K562 (cell line): Measurements from ENCODE around the gene ADK. TPM values are rescaled to one million over a fixed set of nuclear protein-coding genes. Genes with fewer than 3 reads are reported as not detected.

ENCODE experiments used
- ATAC-seq: fragments of 200-7000 bp; cut with Tn5 transposase; 3 replicates; pipeline ENCODE4 v1.9.1; 2020; ENCODE audit warnings: moderate library complexity
- BruUV-seq: library from RNA; stranded (reverse); fragments of 400-500 nt; replicated peaks from 2 replicates; lab custom pipeline; 2021; lab: Mats Ljungman, UMichigan
- CTCF ChIA-PET: fragments of 300-600 bp; formaldehyde crosslinking; extraction: SDS; loops from one replicate; lab custom pipeline; 2021; ENCODE audit warnings: low intra/inter-chr PET ratio; lab: Yijun Ruan, JAX
- POLR2A ChIA-PET: fragments of 300-600, 350-650 bp; sonication (Branson Sonifier 250); formaldehyde crosslinking; extraction: SDS; loops from one replicate; lab custom pipeline; 2021; ENCODE audit warnings: antibody characterized with exemption, inconsistent platforms; lab: Yijun Ruan, JAX
- DNase-seq, 4 experiments: peaks; one replicate each; pipeline versions ENCODE4 v3.0.0 to v3.0.0-alpha.2; 2011 to 2018; ENCODE audit warnings: low spot score in 3 of 4, mixed read lengths in 3 of 4; ENCODE audit errors: extremely low read depth in 1 of 4
- FAIRE-seq: peaks from 2 replicates; lab custom pipeline; 2011; peaks lifted over from hg19 to GRCh38; lab: Jason Lieb, UNC
- H2AFZ ChIP-seq: 2 replicates; pipeline ENCODE4 v1.6.0; 2011; ENCODE audit warnings: low read depth, low read length, control low read depth, inconsistent platforms
- H3K27ac ChIP-seq: fragments of 200-600 bp; 3 replicates; pipeline ENCODE4 v1.8.0; 2011; ENCODE audit warnings: low read depth, mild to moderate bottlenecking, control low read depth, inconsistent platforms, low read length, moderate library complexity, mixed read lengths; ENCODE audit errors: extremely low read depth
- H3K27me3 ChIP-seq, 2 experiments: fragments of 300-600 bp in 1 of 2; 2 replicates in 1 of 2; 3 replicates in 1 of 2; pipeline versions ENCODE4 v1.6.0 to v1.8.0; 2011; ENCODE audit warnings: inconsistent platforms in 2 of 2, low read length in 2 of 2, mild to moderate bottlenecking in 1 of 2, mixed read lengths in 1 of 2, moderate library complexity in 1 of 2; ENCODE audit not compliant: control insufficient read depth in 2 of 2, insufficient read depth in 2 of 2
- H3K36me3 ChIP-seq: fragments of 300-600 bp; 3 replicates; pipeline ENCODE4 v1.8.0; 2011; ENCODE audit warnings: mild to moderate bottlenecking, low read length, inconsistent platforms; ENCODE audit not compliant: control insufficient read depth, insufficient read depth
- H3K4me1 ChIP-seq, 2 experiments: fragments of 200-600 bp in 1 of 2; replicated peaks in 1 of 2; 2 replicates in 1 of 2; 3 replicates in 1 of 2; pipeline versions ENCODE4 v1.5.1 to v1.8.0; 2011; ENCODE audit warnings: inconsistent platforms in 2 of 2, low read length in 2 of 2, mild to moderate bottlenecking in 1 of 2, mixed read lengths in 1 of 2, moderate library complexity in 1 of 2; ENCODE audit not compliant: control insufficient read depth in 2 of 2, insufficient read depth in 2 of 2
- H3K4me2 ChIP-seq: 2 replicates; pipeline ENCODE4 v1.6.1; 2011; ENCODE audit warnings: low read length, control low read depth, inconsistent platforms, mixed read lengths; ENCODE audit not compliant: insufficient read depth
- H3K4me3 ChIP-seq: fragments of 200-600 bp; sonication (generic), shearing (Covaris generic); 2 replicates; pipeline ENCODE4 v1.5.1; 2016; ENCODE audit warnings: control low read depth, inconsistent platforms
- H3K79me2 ChIP-seq: fragments of 200-600 bp; 3 replicates; pipeline ENCODE4 v1.8.0; 2011; ENCODE audit warnings: low read length, inconsistent platforms; ENCODE audit not compliant: control insufficient read depth, insufficient read depth
- H3K9ac ChIP-seq, 2 experiments: 2 replicates each; pipeline versions ENCODE4 v1.6.0 to v1.6.1; 2011; ENCODE audit warnings: low read depth in 2 of 2, low read length in 2 of 2, control low read depth in 1 of 2, inconsistent platforms in 1 of 2, mild to moderate bottlenecking in 1 of 2, mixed read lengths in 1 of 2; ENCODE audit not compliant: insufficient read depth in 1 of 2
- H3K9me1 ChIP-seq: one replicate; pipeline ENCODE4 v1.6.0; 2011; ENCODE audit warnings: inconsistent platforms, mild to moderate bottlenecking, low read length, moderate library complexity; ENCODE audit not compliant: control insufficient read depth, insufficient read depth
- H3K9me3 ChIP-seq: replicated peaks from 2 replicates; pipeline ENCODE4 v1.5.1; 2011; ENCODE audit warnings: low read depth, low read length, inconsistent platforms; ENCODE audit not compliant: control insufficient read depth, insufficient read depth
- H4K20me1 ChIP-seq: replicated peaks from 2 replicates; pipeline ENCODE4 v1.6.1; 2011; ENCODE audit warnings: low read length, inconsistent platforms, mixed read lengths; ENCODE audit not compliant: control insufficient read depth, insufficient read depth
- CHD2 ChIP-seq: IDR thresholded peaks from 2 replicates; pipeline ENCODE4 v1.6.1; 2011; ENCODE audit warnings: low read depth, low read length
- GTF2F1 ChIP-seq: IDR thresholded peaks from 2 replicates; pipeline ENCODE4 v1.6.1; 2011; ENCODE audit warnings: low read depth, low read length, improper control_type of control experiment
- HOMEZ ChIP-seq: fragments of 250-450 bp; sonication (Bioruptor Pico); IDR thresholded peaks from 2 replicates; pipeline ENCODE4 v1.4.0; 2020; ENCODE audit warnings: mild to moderate bottlenecking, moderate library complexity
- IRF2 ChIP-seq: sonication (generic); formaldehyde crosslinking; IDR thresholded peaks from 2 replicates; pipeline ENCODE4 v1.8.1; 2022; ENCODE audit warnings: mild to moderate bottlenecking, missing genetic modification reagents
- KLF1 ChIP-seq: fragments of 450-650 bp; IDR thresholded peaks from 2 replicates; pipeline ENCODE4 v1.6.1; 2016; ENCODE audit warnings: missing genetic modification characterization, missing compliant biosample characterization
- MAZ ChIP-seq, 2 experiments: fragments of 450-650 bp in 1 of 2; sonication (generic) in 1 of 2; formaldehyde crosslinking; IDR thresholded peaks in 1 of 2; conservative IDR thresholded peaks in 1 of 2; 2 replicates each; pipeline versions ENCODE4 v1.4.0 to v1.5.0; 2020; ENCODE audit warnings: mild to moderate bottlenecking in 1 of 2, missing genetic modification reagents in 1 of 2
- PRDM10 ChIP-seq: fragments of 450-650 bp; IDR thresholded peaks from 2 replicates; pipeline ENCODE4 v1.6.1; 2018; ENCODE audit not compliant: partially characterized antibody
- SFPQ ChIP-seq: fragments of 200-400 bp; formaldehyde crosslinking; IDR thresholded peaks from 2 replicates; pipeline ENCODE4 v1.6.1; 2017; ENCODE audit warnings: mild to moderate bottlenecking, low read depth, low read length, moderate library complexity
- ZBTB5 ChIP-seq: fragments of 450-650 bp; IDR thresholded peaks from 2 replicates; pipeline ENCODE4 v1.6.1; 2017; ENCODE audit warnings: antibody characterized with exemption
- ZNF134 ChIP-seq: fragments of 250-450 bp; sonication (Bioruptor Pico); conservative IDR thresholded peaks from 2 replicates; pipeline ENCODE4 v1.4.0; 2020
- ZNF507 ChIP-seq: conservative IDR thresholded peaks from 2 replicates; pipeline ENCODE4 v1.6.1; 2017; ENCODE audit warnings: missing genetic modification characterization, missing compliant biosample characterization
- ZNF584 ChIP-seq: fragments of 200-800 bp; sonication (Bioruptor generic); IDR thresholded peaks from 2 replicates; pipeline ENCODE4 v1.6.1; 2016; ENCODE audit warnings: low read depth, mild to moderate bottlenecking, missing genetic modification characterization, missing compliant biosample characterization
- WGBS: fragments of 100-300 bp; shearing (Covaris generic); methylation state at CpG from one replicate; pipeline ENCODE4 v1.1.6; 2016; ENCODE audit warnings: low coverage, mixed read lengths; ENCODE audit not compliant: insufficient coverage; ENCODE audit errors: missing lambda C conversion rate; 5-methylcytosine and 5-hydroxymethylcytosine counted together
- in situ Hi-C: fragments of 300-500 bp; cut with MboI; formaldehyde crosslinking; loops from 4 replicates; pipeline ENCODE4 v1.15.0; 2018; ENCODE audit warnings: inconsistent platforms, mixed read lengths
- intact Hi-C: fragments of 100-400 bp; cut with micrococcal nuclease; formaldehyde crosslinking; loops from 2 replicates; pipeline ENCODE4 v1.14.2; 2022
- polyA plus RNA-seq, 8 experiments: library from polyadenylated mRNA; depleted of rRNA in 4 of 8; stranded (reverse) in 5 of 8; unstranded in 3 of 8; fragments of >200 nt; fragmentation: Nextera tagmentation in 2 of 8; fragmentation: Illumina TruSeq in 1 of 8; extraction: Ambion mirVana in 2 of 8; extraction: Trizol in 1 of 8; gene quantifications; 2 replicates each; pipeline versions ENCODE4 v1.2.1 to v1.2.3, GENCODE V29; 2011 to 2014; ENCODE audit warnings: inconsistent platforms in 1 of 8, missing spikeins in 1 of 8
- total RNA-seq, 7 experiments: library from RNA; depleted of rRNA in 6 of 7; stranded (reverse); fragments of >200 nt in 6 of 7; fragmentation: Illumina TruSeq in 2 of 7; extraction: Trizol in 2 of 7; gene quantifications; 2 replicates each; pipeline versions ENCODE4 v1.2.1 to v1.2.3, GENCODE V29; 2011 to 2021; ENCODE audit warnings: low replicate concordance in 1 of 7

Gene ADK
- total and polyA plus RNA-seq, 9 of the 15 experiments (the other 6 are each of a cell fraction or from before 2014, with no cell fraction given): 54.2 to 97.8 (median 73.6) TPM

- no peak for FAIRE-seq
- BruUV-seq: no TSS peak
- WGBS: 27% methylated on average over 9 of the region's 9 CpGs
- no peak for TF ChIP-seq HOMEZ (CRISPR knock-in tag)
- no peak for TF ChIP-seq MAZ (CRISPR knock-in tag; conservative IDR thresholded peaks at IDR 0.05 in 1 of 2, IDR thresholded peaks at IDR 0.05 in 1 of 2)
- no peak for TF ChIP-seq CHD2
- TF ChIP-seq IRF2 (CRISPR knock-in tag): no peak
- TF ChIP-seq GTF2F1: no peak
- TF ChIP-seq ZNF134 (CRISPR knock-in tag): no peak
- no peak for TF ChIP-seq ZNF584 (CRISPR knock-in tag)
- TF ChIP-seq SFPQ: no peak
- no peak for TF ChIP-seq KLF1
- no peak for TF ChIP-seq ZBTB5
- no peak for TF ChIP-seq ZNF507 (tag)
- no peak for TF ChIP-seq PRDM10
Measured at GRCh38 chr10:74748468-74749031, 597.5 kb downstream of the ADK start.

More at GRCh38 chr10:74748468-74749031, 597.5 kb downstream of the ADK start:
- Histone ChIP-seq H3K9me1 (no peaks in the 10 kb centered on the region), H3K36me3 (no peaks in the 10 kb centered on the region), H3K4me1 (no peaks in the 10 kb centered on the region; a peak in 1 of 5 replicates), H3K27me3 (peaks cover 16 to 46% of the 10 kb centered on the region in 2 experiments; a peak in 4 of 5 replicates), H4K20me1 (no peaks in the 10 kb centered on the region), H3K9me3 (no peaks in the 10 kb centered on the region), H3K27ac (no peak overlapping the region), H2AFZ (peak overlapping the region; percentile 46), H3K4me3 (no peak overlapping the region), H3K9ac (no peak overlapping the region), H3K79me2 (no peaks in the 10 kb centered on the region), H3K4me2 (no peak overlapping the region)
- ATAC-seq (no peak; the same call in 1 of the 3 replicates), DNase-seq (no peak)
- CTCF ChIA-PET: no interaction called here
- in situ Hi-C loops (no loop called here), intact Hi-C loops (no loop called here)
- POLR2A ChIA-PET: interaction anchor here (0.6 to 0.7 kb wide), 3 partner anchors 13 to 461 kb away, joined by 3 to 4 read pairs (median 3); no protein-coding TSS in a partner anchor
